HPDE6-E6E7 (cell line): Measurements from ENCODE around the gene FBN1.

Experiments used
- DNase-seq: peaks from one replicate; pipeline ENCODE4 v3.0.0; 2011; ENCODE audit warnings: missing footprints; ENCODE audit errors: extremely low spot score

The FBN1 gene

DNA sequence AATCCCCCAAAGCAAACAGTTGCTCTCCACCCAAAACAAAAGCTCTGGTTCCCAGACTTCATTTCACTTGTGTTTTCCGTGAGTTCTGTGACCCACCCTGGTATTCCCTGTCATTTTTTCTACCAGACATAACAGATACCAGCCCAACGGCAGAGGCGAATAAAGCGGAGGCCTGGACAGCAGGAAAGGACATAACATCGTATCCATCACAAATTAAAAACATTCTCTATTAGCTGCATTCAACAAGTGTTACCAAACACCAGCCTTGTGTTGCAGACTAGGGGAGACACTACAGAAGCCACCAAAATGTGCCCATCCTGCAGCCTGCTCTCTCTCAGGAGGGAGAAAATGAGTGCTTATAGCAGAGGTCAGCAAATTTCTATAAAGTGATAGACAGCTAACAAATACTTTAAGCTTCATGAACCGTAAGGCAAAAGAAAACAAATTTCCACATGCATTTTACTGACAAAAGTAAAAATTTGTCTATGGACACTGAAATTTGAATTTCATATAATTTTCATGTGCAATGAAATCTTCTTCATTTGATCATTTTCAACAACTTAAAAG lies 7.1 kb upstream of the FBN1 start:
- no peak for DNase-seq

- DNase-seq, result no peak
These were observed 5.4 kb upstream of the FBN1 start for GRCh38 chr15:48650931-48651330.

GRCh38 chr15:48647962-48648361 lies 2.5 kb upstream of the FBN1 start:
- DNase-seq, result no peak

- no peak for DNase-seq
These were observed 822 bp upstream of the FBN1 start for GRCh38 chr15:48646331-48646730.

DNA sequence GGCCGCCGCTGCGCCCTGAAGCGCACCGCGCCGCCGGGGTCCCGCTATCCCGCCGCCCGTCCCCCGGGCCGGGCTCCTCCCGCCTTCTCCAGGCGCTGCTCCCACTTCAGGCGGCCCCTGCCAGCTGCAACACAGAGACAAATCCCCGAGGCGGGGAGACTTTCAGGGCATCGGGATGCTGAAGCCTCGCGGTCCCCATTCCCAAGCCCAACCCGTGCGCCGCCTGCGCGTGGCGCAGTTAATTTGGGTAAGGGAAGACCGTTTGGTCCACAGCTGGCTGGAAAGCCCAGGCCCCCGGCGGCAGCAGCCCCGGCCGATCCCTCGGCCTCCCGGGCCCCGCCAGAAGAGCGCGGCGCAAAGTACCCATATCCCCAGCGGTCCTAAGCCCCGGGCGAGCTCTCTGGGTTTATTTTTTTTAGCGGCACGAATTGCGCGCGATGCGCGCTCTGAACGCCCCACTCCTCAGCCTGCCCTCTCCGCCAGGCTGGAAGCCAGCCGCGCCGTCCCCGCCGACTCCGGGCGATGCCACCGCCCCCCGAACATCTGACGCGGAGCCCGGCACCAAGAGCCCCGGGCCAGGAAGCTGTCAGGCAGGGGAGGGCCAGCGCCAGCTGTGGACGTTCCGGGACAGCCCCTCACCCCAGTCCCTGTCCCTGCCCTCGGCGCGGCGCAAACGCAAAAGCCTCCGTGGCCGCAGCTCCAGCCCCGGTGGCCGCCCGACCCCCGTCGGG lies 517 bp downstream of the FBN1 start:
- no peak for DNase-seq

GRCh38 chr15:48644467-48644826 lies 1.1 kb downstream of the FBN1 start:
- no peak for DNase-seq

GRCh38 chr15:48643776-48644466 lies 1.6 kb downstream of the FBN1 start:
- no peak for DNase-seq

DNA sequence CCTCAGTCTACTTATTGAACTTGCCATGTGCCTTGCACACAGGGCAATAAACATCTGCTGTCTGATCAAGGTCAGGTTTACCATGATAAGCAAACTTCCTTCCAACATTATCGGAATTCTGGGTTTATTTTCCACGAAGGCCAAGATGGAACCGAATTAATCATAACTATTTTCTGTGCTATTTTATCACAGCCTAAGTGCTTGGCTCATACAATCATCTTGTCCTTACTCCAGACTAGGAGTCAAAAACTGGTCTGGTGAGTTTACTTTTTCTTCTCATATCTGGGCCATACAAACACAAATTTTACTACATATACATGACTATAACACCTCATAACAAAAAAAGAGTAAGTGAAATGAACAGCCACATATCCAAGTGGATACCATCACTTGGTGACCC lies 2.3 kb downstream of the FBN1 start:
- no peak for DNase-seq

GRCh38 chr15:48642795-48643194 lies 2.7 kb downstream of the FBN1 start:
- DNase-seq, result no peak

GRCh38 chr15:48641416-48641815 lies 4.1 kb downstream of the FBN1 start:
- DNase-seq, result no peak

DNA sequence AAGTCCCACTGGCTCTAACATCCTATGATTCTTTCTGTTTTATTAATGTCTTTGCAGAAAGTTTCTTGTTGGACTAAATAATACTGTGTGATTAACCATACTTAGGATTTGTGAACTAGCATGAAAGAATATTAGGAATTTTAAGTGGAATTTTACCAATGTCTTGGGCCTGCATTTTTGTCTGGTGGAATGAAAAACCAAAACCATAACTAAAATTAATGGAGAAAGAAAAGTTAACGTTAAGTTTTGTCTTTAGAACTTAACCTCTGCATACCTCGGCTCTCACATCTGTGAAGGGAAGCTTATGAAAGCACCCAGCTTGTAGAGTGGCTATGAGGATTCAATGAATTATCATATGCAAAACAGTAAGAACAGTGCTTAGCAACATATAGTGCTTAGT lies 6.5 kb downstream of the FBN1 start:
- no peak for DNase-seq

DNA sequence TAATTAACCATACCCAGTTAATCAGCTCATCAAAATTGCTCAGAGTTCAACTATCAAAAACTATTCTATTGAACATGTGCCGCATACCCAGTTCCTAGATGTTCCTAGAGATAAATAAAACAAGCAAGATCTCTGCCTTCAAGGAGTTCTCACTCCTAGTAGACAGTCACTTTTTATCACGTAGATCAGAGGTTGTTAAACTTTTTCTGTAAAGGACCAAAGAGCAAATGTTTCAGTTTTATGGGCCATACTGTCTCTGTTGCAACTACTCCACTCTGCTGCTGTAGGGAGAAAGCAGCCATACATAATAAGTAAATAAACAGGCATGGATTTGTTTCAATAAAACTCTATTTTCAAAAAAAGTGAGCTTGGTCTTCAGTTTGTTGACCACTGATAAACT lies 7.9 kb downstream of the FBN1 start:
- no peak for DNase-seq

GRCh38 chr15:48636511-48636910 lies 9.0 kb downstream of the FBN1 start:
- DNase-seq, result no peak

- no peak for DNase-seq
These were observed 10.6 kb downstream of the FBN1 start for GRCh38 chr15:48634893-48635292.

- no peak for DNase-seq
These were observed 11.4 kb downstream of the FBN1 start for GRCh38 chr15:48634096-48634495.

DNA sequence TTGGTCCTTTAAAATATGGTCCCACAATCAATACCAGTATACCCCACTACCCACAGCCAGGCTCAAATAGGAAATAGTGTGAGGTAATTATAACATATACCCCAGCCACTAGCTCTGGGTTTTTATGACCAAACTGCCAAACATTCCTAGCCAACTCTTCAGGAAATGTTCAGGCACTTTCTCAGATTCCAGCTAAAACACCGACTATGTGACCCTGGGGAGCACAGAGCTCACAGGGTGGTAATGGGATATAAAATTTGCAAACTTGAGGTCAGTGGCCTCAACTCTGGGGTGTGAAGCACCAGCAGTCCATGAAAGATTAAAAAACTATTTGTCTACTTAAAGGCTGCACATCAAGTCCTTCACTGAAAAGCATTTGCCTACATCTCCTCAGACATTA lies 12.9 kb downstream of the FBN1 start:
- no peak for DNase-seq

DNA sequence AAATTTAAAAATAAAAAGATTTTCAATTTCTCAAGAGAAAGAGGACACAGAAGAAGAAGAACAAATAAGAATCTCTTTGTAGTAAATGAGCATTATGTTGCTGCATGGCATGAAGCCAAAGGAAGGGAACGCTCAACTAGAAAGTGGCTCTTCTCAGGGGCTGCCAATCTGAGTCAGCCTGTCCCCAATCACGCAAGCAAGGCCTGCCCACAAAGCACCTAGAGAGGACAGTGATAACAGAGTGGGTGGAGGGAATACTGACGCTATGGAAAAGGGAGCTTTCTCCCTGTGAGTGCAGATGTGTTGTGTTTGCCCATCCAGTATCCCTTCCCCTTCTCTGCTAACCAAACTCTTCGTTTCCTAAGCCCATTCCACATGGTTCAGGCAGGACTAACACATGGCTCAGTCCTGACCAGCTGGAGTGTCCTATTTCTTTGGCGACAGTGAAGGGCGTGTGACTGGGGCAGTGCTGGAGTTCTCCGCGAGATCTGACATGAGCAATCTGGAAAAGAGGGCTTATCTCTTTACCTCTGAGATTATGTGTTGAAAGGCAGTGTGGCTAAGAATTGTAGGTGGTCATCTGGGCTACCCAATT lies 14.2 kb downstream of the FBN1 start:
- no peak for DNase-seq

- DNase-seq, result no peak
These were observed 15.3 kb downstream of the FBN1 start for GRCh38 chr15:48630245-48630644.

GRCh38 chr15:48628832-48629231 lies 16.7 kb downstream of the FBN1 start:
- DNase-seq, result no peak

DNA sequence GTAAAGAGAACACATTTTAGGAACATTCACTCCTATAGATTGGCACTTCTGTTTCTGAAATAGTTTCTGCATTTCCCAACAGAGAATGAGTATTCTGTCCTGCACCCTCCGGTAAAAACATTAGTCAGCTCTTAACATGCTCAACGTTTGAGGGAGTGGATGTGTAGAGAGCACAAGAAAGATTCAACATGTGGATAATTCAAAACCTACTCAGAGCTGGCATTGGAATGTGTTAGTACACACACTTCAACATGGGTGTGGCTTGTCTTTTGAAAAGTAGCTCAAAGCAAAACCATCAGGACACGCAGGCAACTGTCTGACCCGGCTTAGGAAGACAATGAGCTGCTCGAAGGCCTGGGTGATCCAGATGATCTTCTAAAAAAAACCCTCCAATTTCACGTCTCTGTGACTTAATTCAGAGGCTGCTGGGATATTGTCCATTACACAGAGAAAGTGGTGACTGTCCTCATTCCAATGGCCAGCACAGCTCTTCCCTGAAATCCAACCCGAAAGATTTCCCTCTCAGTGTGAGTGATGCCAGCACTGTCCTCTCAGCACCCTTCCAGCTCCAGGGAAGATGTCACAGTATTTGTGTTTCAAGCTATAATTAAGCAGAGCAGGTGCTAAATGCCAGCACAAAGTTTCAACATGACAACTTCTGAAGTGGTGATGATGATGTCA lies 18.1 kb downstream of the FBN1 start:
- peak; percentile 55 for DNase-seq

- no peak for DNase-seq
These were observed 20.4 kb downstream of the FBN1 start for GRCh38 chr15:48625126-48625525.

- no peak for DNase-seq
These were observed 20.8 kb downstream of the FBN1 start for GRCh38 chr15:48624700-48625099.
